KMS-11 (cell line): ENCODE data around the gene ARID1B.

Experiments
- H2AFZ ChIP-seq: fragments of 200-600 bp; sonication (generic); 2 replicates; pipeline ENCODE4 v1.6.1; 2016; ENCODE audit warnings: antibody characterized with exemption, mixed run types, low read depth
- H3K27ac ChIP-seq: fragments of 200-600 bp; sonication (generic); 2 replicates; pipeline ENCODE4 v1.6.1; 2016; ENCODE audit warnings: mild to moderate bottlenecking, mixed run types
- H3K27me3 ChIP-seq: fragments of 200-600 bp; sonication (generic); 2 replicates; pipeline ENCODE4 v1.6.1; 2017; ENCODE audit warnings: mild to moderate bottlenecking, low read depth, mixed run types, moderate library complexity; ENCODE audit not compliant: insufficient read depth
- H3K36me3 ChIP-seq: fragments of 200-600 bp; sonication (generic); 2 replicates; pipeline ENCODE4 v1.6.1; 2017; ENCODE audit warnings: mild to moderate bottlenecking, mixed run types; ENCODE audit not compliant: insufficient read depth
- H3K4me1 ChIP-seq: fragments of 200-600 bp; sonication (generic); 2 replicates; pipeline ENCODE4 v1.6.1; 2016; ENCODE audit warnings: mild to moderate bottlenecking, low read depth, mixed run types; ENCODE audit not compliant: poor library complexity, severe bottlenecking
- H3K4me2 ChIP-seq: fragments of 200-600 bp; sonication (generic); 2 replicates; pipeline ENCODE4 v1.7.0; 2016; ENCODE audit warnings: mild to moderate bottlenecking, mixed run types
- H3K4me3 ChIP-seq: fragments of 200-600 bp; sonication (generic); IDR thresholded peaks from 2 replicates; pipeline ENCODE4 v1.6.1; 2017; ENCODE audit warnings: low read depth, low read length, mixed read lengths; ENCODE audit not compliant: insufficient read depth
- H3K79me2 ChIP-seq: fragments of 200-600 bp; sonication (generic); 2 replicates; pipeline ENCODE4 v1.6.1; 2016; ENCODE audit warnings: low read depth, mixed run types; ENCODE audit not compliant: insufficient read depth
- H3K9ac ChIP-seq: fragments of 200-600 bp; sonication (generic); 2 replicates; pipeline ENCODE4 v1.6.1; 2016; ENCODE audit warnings: mild to moderate bottlenecking, mixed run types
- H4K20me1 ChIP-seq: fragments of 200-600 bp; sonication (generic); 2 replicates; pipeline ENCODE4 v1.6.1; 2016; ENCODE audit warnings: mild to moderate bottlenecking, mixed run types; ENCODE audit not compliant: insufficient read depth
- CTCF ChIP-seq: fragments of 200-600 bp; sonication (generic); conservative IDR thresholded peaks from 2 replicates; pipeline ENCODE4 v1.6.1; 2017; ENCODE audit warnings: low read depth, mild to moderate bottlenecking, antibody characterized with exemption, low read length, moderate library complexity, mixed read lengths

The ARID1B gene

GRCh38 chr6:156909212-156910010, 132.2 kb downstream of the ARID1B start:
- Histone ChIP-seq H3K79me2 (peaks cover 10% of the 10 kb centered on the region; the same call in 1 of the 2 replicates), H3K4me2 (no peak overlapping the region), H4K20me1 (peaks cover 6% of the 10 kb centered on the region; the same call in 1 of the 2 replicates), H3K27me3 (no peaks in the 10 kb centered on the region), H3K27ac (no peak overlapping the region), H3K4me1 (peaks cover 36% of the 10 kb centered on the region), H3K4me3 (no peak overlapping the region), H3K9ac (no peak overlapping the region), H3K36me3 (no peaks in the 10 kb centered on the region), H2AFZ (no peak overlapping the region)
- no peak for TF ChIP-seq CTCF

DNA sequence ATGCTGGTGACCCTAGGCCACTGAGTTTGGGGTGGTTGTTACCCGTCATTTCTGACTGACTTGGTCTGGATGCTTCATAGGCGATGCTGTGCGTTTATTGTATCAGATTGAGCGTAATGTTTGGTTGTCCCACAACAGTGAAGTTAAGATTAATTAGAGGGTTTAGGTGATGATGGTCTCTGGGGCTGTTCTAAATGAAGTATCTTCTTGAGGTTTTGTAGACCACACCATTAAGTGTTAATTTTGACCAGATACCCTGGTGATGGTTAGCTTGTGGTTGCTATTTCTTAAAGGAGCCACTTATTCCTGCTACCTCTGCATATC, 132.8 kb downstream of the ARID1B start:
- peaks cover 6% of the 10 kb centered on the region; the same call in 1 of the 2 replicates for H4K20me1 ChIP-seq
- no peak overlapping the region for H3K4me3 ChIP-seq
- peaks cover 10% of the 10 kb centered on the region; the same call in 1 of the 2 replicates for H3K79me2 ChIP-seq
- H2AFZ ChIP-seq, result no peak overlapping the region
- no peak for TF ChIP-seq CTCF
- no peaks in the 10 kb centered on the region for H3K36me3 ChIP-seq
- H3K4me1 ChIP-seq, result peaks cover 36% of the 10 kb centered on the region
- no peaks in the 10 kb centered on the region for H3K27me3 ChIP-seq
- H3K9ac ChIP-seq, result no peak overlapping the region
- H3K4me2 ChIP-seq, result no peak overlapping the region
- no peak overlapping the region for H3K27ac ChIP-seq

- Histone ChIP-seq H3K79me2 (peaks cover 10% of the 10 kb centered on the region; the same call in 1 of the 2 replicates), H3K4me2 (peak overlapping the region; percentile 45), H4K20me1 (peaks cover 6% of the 10 kb centered on the region; the same call in 1 of the 2 replicates), H3K27me3 (no peaks in the 10 kb centered on the region), H2AFZ (no peak overlapping the region), H3K9ac (no peak overlapping the region), H3K4me3 (no peak overlapping the region), H3K36me3 (no peaks in the 10 kb centered on the region), H3K27ac (no peak overlapping the region), H3K4me1 (peaks cover 36% of the 10 kb centered on the region)
- no peak for TF ChIP-seq CTCF
Observed at GRCh38 chr6:156910938-156911337, 133.8 kb downstream of the ARID1B start.

DNA sequence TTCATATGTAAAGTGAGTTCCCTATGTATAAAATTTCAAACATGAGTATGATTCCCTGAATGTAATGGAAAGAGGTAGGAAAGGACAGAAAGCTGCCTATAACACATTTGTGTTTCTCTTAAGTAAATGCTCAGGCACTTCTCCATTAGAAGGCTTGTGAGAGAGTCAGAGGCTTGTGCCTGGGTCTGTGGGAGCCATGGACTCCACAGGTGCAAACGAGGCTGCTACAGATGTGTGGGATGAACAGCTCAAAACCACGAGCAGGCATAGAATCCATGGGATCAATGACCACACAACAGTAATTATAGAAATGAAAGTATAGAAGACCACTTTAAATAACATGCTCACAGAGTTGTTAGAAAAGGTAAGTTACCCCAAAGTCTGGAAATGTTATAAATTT, 134.4 kb downstream of the ARID1B start:
- Histone ChIP-seq H3K4me3 (no peak overlapping the region), H3K27me3 (no peaks in the 10 kb centered on the region), H4K20me1 (peaks cover 6% of the 10 kb centered on the region; the same call in 1 of the 2 replicates), H3K27ac (no peak overlapping the region), H3K79me2 (peaks cover 10% of the 10 kb centered on the region; the same call in 1 of the 2 replicates), H3K9ac (no peak overlapping the region), H2AFZ (no peak overlapping the region), H3K36me3 (no peaks in the 10 kb centered on the region), H3K4me2 (no peak overlapping the region; the same call in 1 of the 2 replicates), H3K4me1 (peaks cover 36% of the 10 kb centered on the region)
- TF ChIP-seq CTCF, result no peak
